PC-9 (cell line): ENCODE measurements around the gene MAFG. TPM values are rescaled to one million over a fixed set of nuclear protein-coding genes. Genes with fewer than 3 reads are reported as not detected.

Experiments used
- BruUV-seq: library from RNA; stranded (reverse); fragments of 400-500 nt; replicated peaks from 2 replicates; lab custom pipeline; 2021; lab: Mats Ljungman, UMichigan
- CTCF ChIA-PET: fragments of 300-600 bp; sonication (Branson Sonifier 250); formaldehyde crosslinking; loops from one replicate; lab custom pipeline; 2022; ENCODE audit warnings: antibody characterized with exemption; lab: Charles Lee
- POLR2A ChIA-PET: fragments of 300-600 bp; sonication (Branson Sonifier 250); formaldehyde crosslinking; loops from one replicate; lab custom pipeline; 2022; ENCODE audit warnings: antibody characterized with exemption; ENCODE audit not compliant: unreplicated experiment; lab: Charles Lee
- DNase-seq, 2 experiments: peaks; one replicate each; pipeline versions ENCODE4 v3.0.0 to v3.0.0-alpha.2; 2015 to 2022; ENCODE audit warnings: mixed read lengths in 1 of 2
- H2AFZ ChIP-seq: fragments of 200-600 bp; sonication (generic); 2 replicates; pipeline ENCODE4 v1.8.1; 2017; ENCODE audit warnings: antibody characterized with exemption
- H3F3A ChIP-seq: fragments of 200-600 bp; sonication (generic); 2 replicates; pipeline ENCODE4 v1.8.1; 2017; ENCODE audit warnings: antibody characterized with exemption, mild to moderate bottlenecking, low read depth; ENCODE audit not compliant: insufficient read depth
- H3K27ac ChIP-seq: fragments of 200-600 bp; sonication (generic); 2 replicates; pipeline ENCODE4 v1.6.1; 2016; ENCODE audit warnings: mixed run types
- H3K27me3 ChIP-seq: fragments of 200-600 bp; sonication (generic); 2 replicates; pipeline ENCODE4 v1.6.1; 2016; ENCODE audit warnings: low read depth, mixed run types; ENCODE audit not compliant: insufficient read depth
- H3K36me3 ChIP-seq: fragments of 200-600 bp; sonication (generic); 2 replicates; pipeline ENCODE4 v1.6.1; 2016; ENCODE audit warnings: low read depth, mixed run types
- H3K4me1 ChIP-seq: fragments of 200-600 bp; sonication (generic); replicated peaks from 2 replicates; pipeline ENCODE4 v1.6.1; 2016; ENCODE audit warnings: mixed run types; ENCODE audit not compliant: insufficient read depth
- H3K4me2 ChIP-seq: fragments of 200-600 bp; sonication (generic); 2 replicates; pipeline ENCODE4 v1.6.1; 2017; ENCODE audit warnings: mixed run types
- H3K4me3 ChIP-seq: fragments of 200-600 bp; sonication (generic); 2 replicates; pipeline ENCODE4 v1.6.1; 2016; ENCODE audit warnings: mixed run types
- H3K79me2 ChIP-seq: fragments of 200-600 bp; sonication (generic); 2 replicates; pipeline ENCODE4 v1.6.1; 2017; ENCODE audit warnings: low read depth, mixed run types
- H3K9me2 ChIP-seq: fragments of 200-600 bp; sonication (generic); 2 replicates; pipeline ENCODE4 v1.8.1; 2017; ENCODE audit warnings: mild to moderate bottlenecking; ENCODE audit not compliant: insufficient read depth
- H3K9me3 ChIP-seq: fragments of 200-600 bp; sonication (generic); 2 replicates; pipeline ENCODE4 v1.8.1; 2016; ENCODE audit warnings: low read depth; ENCODE audit not compliant: insufficient read depth
- H4K20me1 ChIP-seq: fragments of 200-600 bp; sonication (generic); 2 replicates; pipeline ENCODE4 v1.8.1; 2017; ENCODE audit not compliant: insufficient read depth
- CTCF ChIP-seq: fragments of 200-600 bp; sonication (generic); conservative IDR thresholded peaks from 2 replicates; pipeline ENCODE4 v1.6.1; 2017; ENCODE audit warnings: mixed run types, antibody characterized with exemption, mild to moderate bottlenecking, moderate library complexity
- EZH2 ChIP-seq: fragments of 200-600 bp; sonication (generic); IDR thresholded peaks from 2 replicates; pipeline ENCODE4 v1.8.0; 2017; ENCODE audit warnings: antibody characterized with exemption, low read depth
- intact Hi-C: fragments of 100-400 bp; cut with micrococcal nuclease; formaldehyde crosslinking; loops from one replicate; pipeline ENCODE4 v1.10.0; 2022; ENCODE audit not compliant: unreplicated experiment
- total RNA-seq: library from RNA; stranded (reverse); gene quantifications from 2 replicates; pipeline ENCODE4 v1.2.3, GENCODE V29; 2021

MAFG gene
- total RNA-seq, 1 experiment from 2014 or later = 79.5 TPM

- H3K36me3 ChIP-seq = no peaks in the 10 kb centered on the region
- ChIA-PET POLR2A (no interaction called here), CTCF (no interaction called here)
- TF ChIP-seq CTCF (no peak), EZH2 (no peak)
- no peaks in the 10 kb centered on the region for H3K9me3 ChIP-seq
- no peak overlapping the region for H2AFZ ChIP-seq
- intact Hi-C loops = no loop called here
- H3K79me2 ChIP-seq = no peaks in the 10 kb centered on the region
- no peak overlapping the region for H3K4me2 ChIP-seq
- BruUV-seq = TSS peak; percentile 17
- no peaks in the 10 kb centered on the region for H3K9me2 ChIP-seq
- no peaks in the 10 kb centered on the region for H3K27me3 ChIP-seq
- H3K4me1 ChIP-seq = peaks cover 30% of the 10 kb centered on the region
- H3F3A ChIP-seq = peaks cover 29% of the 10 kb centered on the region
- DNase-seq = no peak
- H4K20me1 ChIP-seq = no peaks in the 10 kb centered on the region
- no peak overlapping the region for H3K27ac ChIP-seq
- no peak overlapping the region for H3K4me3 ChIP-seq
Observed at GRCh38 chr17:81901167-81902022, 26.1 kb downstream of the MAFG start.

GRCh38 chr17:81900181-81900820 lies 27.2 kb downstream of the MAFG start:
- Histone ChIP-seq H3K9me3 (no peaks in the 10 kb centered on the region), H3K79me2 (no peaks in the 10 kb centered on the region), H3K4me2 (no peak overlapping the region), H3K9me2 (no peaks in the 10 kb centered on the region), H4K20me1 (no peaks in the 10 kb centered on the region), H3K4me1 (peaks cover 30% of the 10 kb centered on the region), H3K4me3 (no peak overlapping the region), H3K27me3 (no peaks in the 10 kb centered on the region), H3K36me3 (no peaks in the 10 kb centered on the region), H3F3A (peaks cover 32% of the 10 kb centered on the region), H3K27ac (no peak overlapping the region), H2AFZ (no peak overlapping the region)
- TF ChIP-seq EZH2 = no peak
- TF ChIP-seq CTCF = no peak
- intact Hi-C loops = no loop called here
- no peak for DNase-seq
- BruUV-seq = no TSS peak
- ChIA-PET CTCF (no interaction called here), POLR2A (no interaction called here)

GRCh38 chr17:81899514-81900166 lies 27.9 kb downstream of the MAFG start:
- Histone ChIP-seq H3K4me1 (peaks cover 30% of the 10 kb centered on the region), H2AFZ (no peak overlapping the region), H3K4me2 (peak overlapping the region; percentile 67; the same call in 1 of the 2 replicates), H4K20me1 (no peaks in the 10 kb centered on the region), H3K79me2 (no peaks in the 10 kb centered on the region), H3K4me3 (no peak overlapping the region), H3K27me3 (no peaks in the 10 kb centered on the region), H3F3A (peaks cover 32% of the 10 kb centered on the region), H3K27ac (peak overlapping the region; percentile 87; the same call in 1 of the 2 replicates), H3K9me2 (no peaks in the 10 kb centered on the region), H3K36me3 (no peaks in the 10 kb centered on the region), H3K9me3 (no peaks in the 10 kb centered on the region)
- intact Hi-C loops = loop anchor here (2.0 to 10.0 kb wide), 2 partner anchors 13 to 205 kb away; no protein-coding TSS in a partner anchor
- TF ChIP-seq EZH2 (no peak), CTCF (no peak)
- CTCF ChIA-PET = no interaction called here
- no peak for DNase-seq
- POLR2A ChIA-PET = no interaction called here
- BruUV-seq = no TSS peak
